OCI-LY7 (cell line): Measurements from ENCODE around the gene DDX10.

Source experiments
- EZH2phosphoT487 ChIP-seq: fragments of 200-600 bp; sonication (generic); IDR thresholded peaks from 2 replicates; pipeline ENCODE4 v1.6.1; 2018; ENCODE audit warnings: low read depth, borderline replicate concordance, mild to moderate bottlenecking, mixed run types, antibody characterized with exemption, low read length, moderate library complexity, mixed read lengths
- TF ChIP-seq, protein P1 (sequence below): fragments of 200-600 bp; sonication (generic); conservative IDR thresholded peaks from 2 replicates; pipeline ENCODE4 v1.5.1; 2014; ENCODE audit warnings: mild to moderate bottlenecking, antibody characterized with exemption, low read length, moderate library complexity, mixed read lengths

DNA sequence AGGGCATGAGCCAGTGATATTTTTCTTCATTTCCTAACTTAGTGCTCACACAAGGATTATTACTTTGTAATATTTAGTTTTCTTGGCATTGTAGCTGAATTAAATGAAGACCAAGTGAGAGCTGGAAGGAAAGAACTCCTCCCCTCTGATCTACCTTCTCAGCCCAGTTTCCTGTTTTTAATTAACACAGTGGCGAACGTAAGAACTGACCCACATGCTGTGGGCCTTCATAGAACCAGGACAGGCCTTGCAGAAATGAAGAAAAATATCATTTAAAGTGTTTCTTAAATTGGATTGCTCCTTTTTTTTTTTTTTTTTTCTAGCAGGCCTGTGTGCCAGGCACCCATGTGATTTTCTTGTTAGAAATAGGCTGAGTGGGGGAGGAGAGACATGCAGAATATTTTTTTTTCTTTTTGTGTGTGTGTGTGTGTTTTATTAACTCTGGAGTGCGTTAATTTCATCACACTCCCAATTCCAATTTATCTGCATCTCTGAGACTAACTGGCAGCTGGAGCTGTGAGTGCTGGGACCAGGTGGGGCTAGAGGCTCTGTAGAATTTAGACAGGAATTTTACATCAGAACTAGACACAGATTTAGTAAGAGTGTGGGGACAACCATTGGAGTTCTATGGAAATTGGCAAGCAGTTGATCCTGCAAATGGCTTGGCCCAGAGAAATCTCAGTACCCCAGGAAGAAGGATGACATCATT is 320.5 kb downstream of the DDX10 start:
- TF ChIP-seq, protein P1, sequence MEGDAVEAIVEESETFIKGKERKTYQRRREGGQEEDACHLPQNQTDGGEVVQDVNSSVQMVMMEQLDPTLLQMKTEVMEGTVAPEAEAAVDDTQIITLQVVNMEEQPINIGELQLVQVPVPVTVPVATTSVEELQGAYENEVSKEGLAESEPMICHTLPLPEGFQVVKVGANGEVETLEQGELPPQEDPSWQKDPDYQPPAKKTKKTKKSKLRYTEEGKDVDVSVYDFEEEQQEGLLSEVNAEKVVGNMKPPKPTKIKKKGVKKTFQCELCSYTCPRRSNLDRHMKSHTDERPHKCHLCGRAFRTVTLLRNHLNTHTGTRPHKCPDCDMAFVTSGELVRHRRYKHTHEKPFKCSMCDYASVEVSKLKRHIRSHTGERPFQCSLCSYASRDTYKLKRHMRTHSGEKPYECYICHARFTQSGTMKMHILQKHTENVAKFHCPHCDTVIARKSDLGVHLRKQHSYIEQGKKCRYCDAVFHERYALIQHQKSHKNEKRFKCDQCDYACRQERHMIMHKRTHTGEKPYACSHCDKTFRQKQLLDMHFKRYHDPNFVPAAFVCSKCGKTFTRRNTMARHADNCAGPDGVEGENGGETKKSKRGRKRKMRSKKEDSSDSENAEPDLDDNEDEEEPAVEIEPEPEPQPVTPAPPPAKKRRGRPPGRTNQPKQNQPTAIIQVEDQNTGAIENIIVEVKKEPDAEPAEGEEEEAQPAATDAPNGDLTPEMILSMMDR: no peak
- no peak for TF ChIP-seq EZH2phosphoT487
